ENCODE measurements around the gene KRTAP5-3. TPM values are rescaled to one million over a fixed set of nuclear protein-coding genes. Genes with fewer than 3 reads are reported as not detected.

The KRTAP5-3 gene
- total and polyA plus RNA-seq, 2 donors (not counting 1 experiment from before 2014, with no cell fraction given): not detected

- Histone ChIP-seq H3K9ac (ENCODE audit: low read length) (no peak overlapping the region), H3K4me1 (ENCODE audit: control insufficient read depth in 2 of 2, insufficient read depth in 2 of 2, low read length in 2 of 2) (peaks cover 8 to 22% of the 10 kb centered on the region in 2 donors), H4K20me1 (ENCODE audit: control insufficient read depth, insufficient read depth, low read length, poor library complexity, severe bottlenecking) (no peaks in the 10 kb centered on the region), H3K79me2 (ENCODE audit: control insufficient read depth, insufficient read depth, low read length) (no peaks in the 10 kb centered on the region), H3K36me3 (replicated peaks in 1 of 2; ENCODE audit: control extremely low read depth in 1 of 2, control insufficient read depth in 1 of 2, extremely low read depth in 1 of 2, insufficient read depth in 2 of 2, low read length in 1 of 2) (no peaks in the 10 kb centered on the region), H3K4me2 (replicated peaks; ENCODE audit: low read depth, low read length, poor library complexity, severe bottlenecking) (no peak overlapping the region), H2AFZ (ENCODE audit: insufficient read depth, low read depth, low read length, poor library complexity, severe bottlenecking) (no peak overlapping the region), H3K9me3 (ENCODE audit: control extremely low read depth in 1 of 3, control insufficient read depth in 2 of 3, insufficient read depth in 1 of 3, low read length in 2 of 3) (peaks cover 0 to 24% (median 0%) of the 10 kb centered on the region in 3 donors), H3K27me3 (replicated peaks in 1 of 4; ENCODE audit: control extremely low read depth in 1 of 4, control insufficient read depth in 3 of 4, insufficient read depth in 4 of 4, low read length in 3 of 4) (peaks cover 0 to 21% (median 3%) of the 10 kb centered on the region in 4 experiments), H3K27ac (ENCODE audit: low read length in 2 of 2) (no peak overlapping the region), H3K4me3 (ENCODE audit: control extremely low read depth in 1 of 5, extremely low read depth in 1 of 5, insufficient read depth in 1 of 5, low read depth in 2 of 5, low read length in 4 of 5) (no peak overlapping the region)
- ATAC-seq (ENCODE audit: low read depth): no peak
- Mint-ChIP-seq H3K27ac (no peak overlapping the region), H3K4me3 (no peak overlapping the region), H3K4me1 (peaks cover 21% of the 10 kb centered on the region), H3K9me3 (ENCODE audit: insufficient read depth) (no peaks in the 10 kb centered on the region), H3K27me3 (peaks cover 38% of the 10 kb centered on the region)
- no peak for DNase-seq
- TF ChIP-seq CTCF (IDR thresholded peaks at IDR 0.05) (no peak), EZH2 (IDR thresholded peaks at IDR 0.05; ENCODE audit: borderline replicate concordance, insufficient read depth, low read depth, low read length, poor library complexity, severe bottlenecking) (no peak)
- ChIA-PET CTCF (interaction anchor here (2.1 to 4.3 kb wide), 2 partner anchors 18 to 19 kb away, joined by 6 to 13 read pairs; no protein-coding TSS in a partner anchor), POLR2A (no interaction called here)
- intact Hi-C loops (cut with micrococcal nuclease): no loop called here
- WGBS (ENCODE audit: insufficient coverage): 92% methylated on average over 4 of the region's 9 CpGs
Measured at GRCh38 chr11:1592628-1593027, 15.6 kb downstream of the KRTAP5-3 start.

- peak overlapping the region; percentile 34 for H3K4me3 Mint-ChIP-seq
- intact Hi-C loops (cut with micrococcal nuclease): no loop called here
- Histone ChIP-seq H3K27me3 (replicated peaks in 1 of 4; ENCODE audit: control extremely low read depth in 1 of 4, control insufficient read depth in 3 of 4, insufficient read depth in 4 of 4, low read length in 3 of 4) (peaks cover 0 to 12% (median 1%) of the 10 kb centered on the region in 4 experiments), H2AFZ (ENCODE audit: insufficient read depth, low read depth, low read length, poor library complexity, severe bottlenecking) (no peak overlapping the region), H3K4me1 (ENCODE audit: control insufficient read depth in 2 of 2, insufficient read depth in 2 of 2, low read length in 2 of 2) (peaks cover 8 to 27% of the 10 kb centered on the region in 2 donors), H3K9ac (ENCODE audit: low read length) (no peak overlapping the region), H3K36me3 (replicated peaks in 1 of 2; ENCODE audit: control extremely low read depth in 1 of 2, control insufficient read depth in 1 of 2, extremely low read depth in 1 of 2, insufficient read depth in 2 of 2, low read length in 1 of 2) (no peaks in the 10 kb centered on the region), H3K4me3 (ENCODE audit: control extremely low read depth in 1 of 5, extremely low read depth in 1 of 5, insufficient read depth in 1 of 5, low read depth in 2 of 5, low read length in 4 of 5) (no peak overlapping the region), H3K79me2 (ENCODE audit: control insufficient read depth, insufficient read depth, low read length) (no peaks in the 10 kb centered on the region), H3K9me3 (ENCODE audit: control extremely low read depth in 1 of 3, control insufficient read depth in 2 of 3, insufficient read depth in 1 of 3, low read length in 2 of 3) (peaks cover 0 to 24% (median 0%) of the 10 kb centered on the region in 3 donors), H4K20me1 (ENCODE audit: control insufficient read depth, insufficient read depth, low read length, poor library complexity, severe bottlenecking) (no peaks in the 10 kb centered on the region), H3K4me2 (replicated peaks; ENCODE audit: low read depth, low read length, poor library complexity, severe bottlenecking) (no peak overlapping the region), H3K27ac (ENCODE audit: low read length in 2 of 2) (no peak overlapping the region)
- DNase-seq (no peak), ATAC-seq (ENCODE audit: low read depth) (no peak)
- peaks cover 21% of the 10 kb centered on the region for H3K27me3 Mint-ChIP-seq
- WGBS (ENCODE audit: insufficient coverage): 95% methylated on average over 6 of the region's 6 CpGs
- CTCF ChIA-PET: interaction anchor here (2.8 kb wide), 1 partner anchor 15 kb away, joined by 18 read pairs; no protein-coding TSS in a partner anchor
- POLR2A ChIA-PET: no interaction called here
- H3K4me1 Mint-ChIP-seq: peaks cover 19% of the 10 kb centered on the region
- H3K9me3 Mint-ChIP-seq (ENCODE audit: insufficient read depth): no peaks in the 10 kb centered on the region
- no peak overlapping the region for H3K27ac Mint-ChIP-seq
- no peak for TF ChIP-seq CTCF (IDR thresholded peaks at IDR 0.05)
- no peak for TF ChIP-seq EZH2 (IDR thresholded peaks at IDR 0.05; ENCODE audit: borderline replicate concordance, insufficient read depth, low read depth, low read length, poor library complexity, severe bottlenecking)
Measured at GRCh38 chr11:1589996-1590395, 18.3 kb downstream of the KRTAP5-3 start.
